Neural progenitor cell (in vitro differentiated cells): ENCODE data around the gene SCYGR4.

Experiments used
- EZH2 ChIP-seq: fragments of 200-600 bp; sonication (generic); IDR thresholded peaks from 2 replicates; pipeline ENCODE4 v1.6.1; 2017; ENCODE audit warnings: antibody characterized with exemption, mild to moderate bottlenecking, moderate library complexity
- EZH2phosphoT487 ChIP-seq: fragments of 200-600 bp; sonication (generic); IDR thresholded peaks from 2 replicates; pipeline ENCODE4 v1.6.1; 2017; ENCODE audit warnings: antibody characterized with exemption
- TF ChIP-seq, protein P1 (sequence below): fragments of 200-600 bp; sonication (generic); IDR thresholded peaks from 2 replicates; pipeline ENCODE4 v1.5.1; 2017; ENCODE audit warnings: antibody characterized with exemption, mild to moderate bottlenecking

DNA sequence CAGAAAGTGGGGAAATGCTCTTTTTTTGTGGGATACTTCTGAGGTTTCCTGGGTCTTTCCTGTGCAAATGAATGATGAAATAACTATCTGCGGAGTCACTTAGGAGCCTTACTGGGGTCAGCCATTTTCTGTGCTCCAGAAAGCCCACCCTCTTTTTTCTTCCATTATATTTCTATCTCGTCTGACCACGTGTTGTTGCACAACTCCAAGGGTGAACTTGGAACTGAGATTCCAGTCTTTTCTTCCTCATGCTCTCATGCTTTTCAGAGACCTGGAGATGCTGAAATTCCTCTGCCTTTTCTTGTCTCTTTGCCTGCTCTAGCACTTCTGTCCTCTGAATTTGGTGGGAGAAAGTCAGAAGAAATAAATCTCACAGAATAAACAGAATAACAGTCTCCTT lies 44.5 kb downstream of the SCYGR4 start:
- TF ChIP-seq, protein P1, sequence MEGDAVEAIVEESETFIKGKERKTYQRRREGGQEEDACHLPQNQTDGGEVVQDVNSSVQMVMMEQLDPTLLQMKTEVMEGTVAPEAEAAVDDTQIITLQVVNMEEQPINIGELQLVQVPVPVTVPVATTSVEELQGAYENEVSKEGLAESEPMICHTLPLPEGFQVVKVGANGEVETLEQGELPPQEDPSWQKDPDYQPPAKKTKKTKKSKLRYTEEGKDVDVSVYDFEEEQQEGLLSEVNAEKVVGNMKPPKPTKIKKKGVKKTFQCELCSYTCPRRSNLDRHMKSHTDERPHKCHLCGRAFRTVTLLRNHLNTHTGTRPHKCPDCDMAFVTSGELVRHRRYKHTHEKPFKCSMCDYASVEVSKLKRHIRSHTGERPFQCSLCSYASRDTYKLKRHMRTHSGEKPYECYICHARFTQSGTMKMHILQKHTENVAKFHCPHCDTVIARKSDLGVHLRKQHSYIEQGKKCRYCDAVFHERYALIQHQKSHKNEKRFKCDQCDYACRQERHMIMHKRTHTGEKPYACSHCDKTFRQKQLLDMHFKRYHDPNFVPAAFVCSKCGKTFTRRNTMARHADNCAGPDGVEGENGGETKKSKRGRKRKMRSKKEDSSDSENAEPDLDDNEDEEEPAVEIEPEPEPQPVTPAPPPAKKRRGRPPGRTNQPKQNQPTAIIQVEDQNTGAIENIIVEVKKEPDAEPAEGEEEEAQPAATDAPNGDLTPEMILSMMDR, result no peak
- TF ChIP-seq EZH2 (no peak), EZH2phosphoT487 (no peak)
